ENCODE data around the gene USP32. TPM values are rescaled to one million over a fixed set of nuclear protein-coding genes. Genes with fewer than 3 reads are reported as not detected.

Gene USP32
- total RNA-seq, 4 donors from 2014 or later = 29.1 to 74.1 (median 42.5) TPM

DNA sequence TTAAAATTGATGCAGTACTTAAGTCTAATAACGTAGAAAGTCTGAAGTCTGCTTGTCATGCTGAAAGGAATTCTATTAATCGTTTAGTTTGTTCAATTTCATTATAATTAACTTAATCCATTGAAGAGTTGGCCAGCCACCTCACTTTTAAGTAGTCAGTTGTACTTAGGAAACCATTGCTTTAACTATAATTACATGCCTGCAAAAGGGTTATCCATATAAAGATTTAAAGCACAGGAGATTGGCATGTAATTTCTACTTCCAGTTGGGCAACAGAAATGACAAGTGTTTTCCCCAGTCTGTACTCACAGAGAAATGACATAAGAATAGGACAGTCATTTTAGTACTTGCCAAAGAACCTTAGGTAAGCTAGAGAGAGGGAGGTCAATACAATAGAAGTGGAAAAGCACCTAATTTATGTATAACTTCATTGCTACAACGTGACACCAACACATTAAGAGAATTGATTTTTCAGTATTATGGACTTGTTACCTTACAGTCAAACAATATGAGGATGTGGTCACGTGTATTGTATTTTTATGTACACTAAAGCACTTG lies 3.7 kb upstream of the USP32 start:
- H3K36me3 ChIP-seq = no peaks in the 10 kb centered on the region
- H3K9me3 ChIP-seq = no peaks in the 10 kb centered on the region
- no peak for TF ChIP-seq CTCF (IDR thresholded peaks at IDR 0.05)
- TF ChIP-seq POLR2A (IDR thresholded peaks at IDR 0.05) = no peak
- H3K4me3 ChIP-seq = no peak overlapping the region
- intact Hi-C loops (cut with DNase I) = no loop called here
- no peak overlapping the region for H3K27ac ChIP-seq
- peaks cover 0 to under 1% (median 0%) of the 10 kb centered on the region in 4 donors for H3K27me3 ChIP-seq
- WGBS, 2 donors = 74 to 76% methylated on average over 4 of the region's 4 CpGs
- H3K4me1 ChIP-seq = peaks cover 5 to 43% (median 14%) of the 10 kb centered on the region in 3 donors
- DNase-seq = no peak

DNA sequence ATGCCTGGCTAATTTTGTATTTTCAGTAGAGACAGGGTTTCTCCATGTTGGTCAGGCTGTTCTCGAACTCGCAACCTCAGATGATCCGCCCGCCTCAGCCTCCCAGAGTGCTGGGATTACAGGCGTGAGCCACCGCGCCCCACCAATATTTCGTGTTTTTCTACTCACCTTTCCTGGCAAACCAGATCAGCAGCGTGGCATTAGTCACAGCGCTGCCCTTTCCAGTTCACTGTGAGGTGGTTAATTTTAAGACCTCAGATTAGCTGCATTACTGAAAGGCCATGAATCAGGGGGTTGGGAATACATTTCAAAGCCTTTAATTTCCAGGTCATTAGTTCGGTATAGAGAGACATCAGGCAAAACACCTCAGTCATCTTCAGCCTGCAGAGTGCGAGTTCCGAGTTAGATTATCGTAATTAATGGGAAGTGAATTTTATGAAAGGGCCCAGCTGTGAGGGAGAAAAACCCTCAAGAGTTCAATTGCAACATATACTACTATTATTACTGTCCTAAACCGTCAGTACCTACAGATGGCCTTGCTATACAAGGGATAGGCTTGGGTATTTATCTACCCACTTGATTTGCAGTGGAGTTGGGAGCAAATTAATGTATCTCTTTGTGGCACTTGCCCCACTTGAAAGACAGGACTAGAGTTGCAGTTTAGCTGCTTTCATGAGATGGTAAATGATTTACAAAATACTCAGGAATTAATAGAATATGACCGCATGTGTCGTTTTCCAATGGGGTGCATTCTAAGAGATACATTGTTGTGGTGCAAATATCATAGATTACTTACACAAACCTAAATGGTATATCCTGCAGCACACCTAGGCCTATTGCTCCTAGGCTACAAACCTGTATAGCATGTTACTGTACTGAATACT lies 2.1 kb upstream of the USP32 start:
- Histone ChIP-seq H3K9me3 (no peaks in the 10 kb centered on the region), H3K4me3 (no peak overlapping the region), H3K4me1 (peaks cover 12 to 58% (median 24%) of the 10 kb centered on the region in 3 donors), H3K36me3 (no peaks in the 10 kb centered on the region), H3K27ac (peak overlapping the region; percentile 93 to 100 (median 96)), H3K27me3 (no peaks in the 10 kb centered on the region)
- 70 to 83% methylated on average over 15 of the region's 17 CpGs for WGBS, 2 donors
- intact Hi-C loops (cut with DNase I) = no loop called here
- TF ChIP-seq POLR2A (IDR thresholded peaks at IDR 0.05) (no peak), CTCF (IDR thresholded peaks at IDR 0.05) (no peak)
- DNase-seq = no peak

DNA sequence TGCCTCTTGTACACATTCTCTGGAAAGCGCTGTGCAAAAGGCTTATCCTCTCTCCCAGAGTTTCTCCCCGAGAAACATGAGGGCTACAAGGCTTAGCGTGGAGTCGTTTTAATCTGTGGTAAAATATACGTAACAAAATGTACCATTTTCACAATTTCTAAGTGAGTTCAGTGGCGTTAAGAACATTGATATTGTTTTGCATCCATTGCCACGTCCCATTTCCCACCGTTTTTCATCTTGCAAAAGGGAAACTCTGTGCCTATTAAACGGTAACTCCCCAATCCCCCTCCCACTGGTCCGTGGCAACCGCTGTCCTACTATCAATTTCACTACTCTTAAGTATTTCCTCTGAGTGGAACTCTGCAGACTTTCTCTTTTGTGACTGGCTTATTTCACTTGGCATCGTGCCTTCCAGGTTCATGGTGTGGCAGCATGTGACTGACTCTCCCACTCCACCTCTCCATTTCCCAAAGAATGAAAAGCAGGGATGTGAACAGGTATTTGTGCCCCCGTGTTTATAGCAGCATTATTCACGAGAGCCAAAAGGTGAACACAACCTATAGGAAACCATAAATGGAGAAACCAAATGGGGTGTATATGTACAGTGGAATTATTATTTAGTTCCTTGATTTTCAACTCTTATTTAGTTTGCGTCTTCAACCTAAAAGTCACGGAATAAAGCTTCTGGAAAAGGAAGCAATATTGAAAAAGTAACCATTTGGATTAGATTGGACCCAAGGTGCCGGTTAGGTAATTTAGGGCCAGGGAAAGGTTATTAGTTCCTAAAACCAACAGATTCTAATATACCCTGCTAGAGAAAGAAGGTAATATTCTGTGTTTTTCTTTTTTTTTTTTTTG lies 1.1 kb upstream of the USP32 start:
- H3K4me3 ChIP-seq = peak overlapping the region; percentile 82 to 100 (median 85)
- 16% methylated on average over 17 of the region's 17 CpGs for WGBS, 2 donors
- no peak for TF ChIP-seq POLR2A (IDR thresholded peaks at IDR 0.05)
- TF ChIP-seq CTCF (IDR thresholded peaks at IDR 0.05) = no peak
- H3K4me1 ChIP-seq = peaks cover 12 to 68% (median 26%) of the 10 kb centered on the region in 3 donors
- intact Hi-C loops (cut with DNase I) = no loop called here
- H3K36me3 ChIP-seq = no peaks in the 10 kb centered on the region
- no peaks in the 10 kb centered on the region for H3K9me3 ChIP-seq
- DNase-seq = no peak
- no peaks in the 10 kb centered on the region for H3K27me3 ChIP-seq
- H3K27ac ChIP-seq = peak overlapping the region; percentile 93 to 100 (median 96)

DNA sequence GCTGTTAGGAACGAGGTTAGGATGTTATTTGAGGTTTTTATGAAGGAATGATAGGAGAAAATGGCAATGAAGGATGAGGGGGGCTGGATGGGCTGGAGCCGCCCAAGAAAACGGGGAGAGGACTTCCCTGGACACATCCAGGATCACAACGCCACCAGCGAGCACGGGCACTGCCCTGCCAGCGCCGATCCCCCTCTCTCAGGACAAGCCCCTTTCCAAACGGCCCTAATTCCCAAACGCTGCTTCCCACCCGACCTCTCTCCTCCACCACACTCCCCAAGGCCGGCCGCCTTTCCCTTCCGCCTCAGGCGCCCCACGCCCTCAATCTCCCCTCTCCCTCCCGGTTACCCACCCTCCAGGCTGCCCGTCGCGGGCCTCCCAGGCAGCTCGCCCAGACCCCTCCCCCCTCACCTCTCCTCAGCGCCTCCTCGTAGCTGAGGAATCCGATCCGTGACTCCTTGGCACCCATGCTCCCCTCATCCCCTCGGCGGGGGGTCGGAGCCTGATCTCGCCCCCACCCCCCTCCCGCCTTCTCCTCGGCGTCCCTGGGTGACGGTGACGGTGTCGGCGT lies 377 bp downstream of the USP32 start:
- Histone ChIP-seq H3K4me1 (peaks cover 12 to 83% (median 28%) of the 10 kb centered on the region in 3 donors), H3K9me3 (no peaks in the 10 kb centered on the region), H3K36me3 (no peaks in the 10 kb centered on the region), H3K27ac (peak overlapping the region; percentile 93 to 100 (median 96)), H3K27me3 (no peaks in the 10 kb centered on the region), H3K4me3 (peak overlapping the region; percentile 82 to 100 (median 85))
- no peak for DNase-seq
- TF ChIP-seq CTCF (IDR thresholded peaks at IDR 0.05) (no peak), POLR2A (IDR thresholded peaks at IDR 0.05) (no peak)
- intact Hi-C loops (cut with DNase I) = no loop called here
- 2% methylated on average over 28 to 32 of the region's 36 CpGs for WGBS, 2 donors
